B cell (primary cell): Measurements from ENCODE around the gene XXYLT1.

Experiments used
- CTCF ChIP-seq: fragments of 200-600 bp; IDR thresholded peaks from one replicate; pipeline ENCODE4 v1.8.0; 2022; ENCODE audit warnings: antibody characterized with exemption, mild to moderate bottlenecking
- EZH2 ChIP-seq: IDR thresholded peaks from 2 replicates; pipeline ENCODE4 v1.6.1; 2012; ENCODE audit warnings: borderline replicate concordance, low read depth, mild to moderate bottlenecking, moderate library complexity, low read length; ENCODE audit not compliant: insufficient read depth, poor library complexity, severe bottlenecking

- TF ChIP-seq CTCF (no peak), EZH2 (no peak)
These were observed 34.0 kb downstream of the XXYLT1 start for GRCh38 chr3:195236801-195237570.
